HL-60 (cell line): ENCODE measurements around the gene PLEKHG1.

Experiments
- DNase-seq, 2 experiments: peaks; one replicate each; pipeline ENCODE4 v3.0.0-alpha.2; 2010 to 2020; ENCODE audit warnings: low read depth in 1 of 2, low spot score in 1 of 2
- H3K27ac ChIP-seq: fragments of 250-450 bp; sonication (Bioruptor Pico); replicated peaks from 2 replicates; pipeline ENCODE4 v1.5.1; 2020; ENCODE audit warnings: mild to moderate bottlenecking, moderate library complexity
- H3K27me3 ChIP-seq: fragments of 250-450 bp; sonication (Bioruptor Pico); 2 replicates; pipeline ENCODE4 v1.5.1; 2021; ENCODE audit warnings: mild to moderate bottlenecking, moderate library complexity; ENCODE audit not compliant: insufficient read depth, poor library complexity, severe bottlenecking
- H3K4me3 ChIP-seq: replicated peaks from 2 replicates; pipeline ENCODE4 v1.5.1; 2011; ENCODE audit warnings: mild to moderate bottlenecking, control low read depth, low read length; ENCODE audit not compliant: insufficient read depth
- GABPA ChIP-seq: IDR thresholded peaks from 2 replicates; pipeline ENCODE4 v1.6.1; 2012; ENCODE audit warnings: low read depth
- POLR2AphosphoS5 ChIP-seq: IDR thresholded peaks from 2 replicates; pipeline ENCODE4 v1.6.1; 2012; ENCODE audit warnings: low read depth
- REST ChIP-seq: IDR thresholded peaks from 2 replicates; pipeline ENCODE4 v1.6.1; 2012; ENCODE audit warnings: low read depth; ENCODE audit not compliant: insufficient replicate concordance
- SPI1 ChIP-seq: IDR thresholded peaks from 2 replicates; pipeline ENCODE4 v1.6.1; 2012; ENCODE audit warnings: low read depth, mild to moderate bottlenecking, borderline replicate concordance
- long read RNA-seq: library from polyadenylated mRNA; unstranded; transcript quantifications from one replicate; pipeline ENCODE4 v2.0.0, GENCODE V29; 2020
- TF ChIP-seq, protein P1 (sequence below): IDR thresholded peaks from one replicate; pipeline ENCODE4 v1.5.1; 2011; ENCODE audit warnings: low read length, control low read depth, inconsistent platforms; ENCODE audit not compliant: insufficient read depth

PLEKHG1 gene
- long read RNA-seq, partial matches to known transcripts, result 0 of 1 reads
- long read RNA-seq, other reads (novel, unspliced or antisense), result 1 of 1 reads

- Histone ChIP-seq H3K4me3 (no peak within 1 kb of the TSS), H3K27ac (no peak within 1 kb of the TSS), H3K27me3 (peaks cover 40% of the 10 kb centered on the region)
- peak; percentile 82 for TF ChIP-seq SPI1
- no peak for TF ChIP-seq GABPA
- peak in 1 of 2 experiments; percentile 57 for DNase-seq
These were observed at the start of gene PLEKHG1 for GRCh38 chr6:150599199-150600009. PLEKHG1 (plus strand) TSS chr6:150599885; CDS start chr6:150733682, 133,797 bp downstream.

GRCh38 chr6:150550244-150550643 is 49.4 kb upstream of the PLEKHG1 start:
- Histone ChIP-seq H3K27ac (no peak overlapping the region), H3K4me3 (no peak overlapping the region), H3K27me3 (no peaks in the 10 kb centered on the region)
- TF ChIP-seq, protein P1, sequence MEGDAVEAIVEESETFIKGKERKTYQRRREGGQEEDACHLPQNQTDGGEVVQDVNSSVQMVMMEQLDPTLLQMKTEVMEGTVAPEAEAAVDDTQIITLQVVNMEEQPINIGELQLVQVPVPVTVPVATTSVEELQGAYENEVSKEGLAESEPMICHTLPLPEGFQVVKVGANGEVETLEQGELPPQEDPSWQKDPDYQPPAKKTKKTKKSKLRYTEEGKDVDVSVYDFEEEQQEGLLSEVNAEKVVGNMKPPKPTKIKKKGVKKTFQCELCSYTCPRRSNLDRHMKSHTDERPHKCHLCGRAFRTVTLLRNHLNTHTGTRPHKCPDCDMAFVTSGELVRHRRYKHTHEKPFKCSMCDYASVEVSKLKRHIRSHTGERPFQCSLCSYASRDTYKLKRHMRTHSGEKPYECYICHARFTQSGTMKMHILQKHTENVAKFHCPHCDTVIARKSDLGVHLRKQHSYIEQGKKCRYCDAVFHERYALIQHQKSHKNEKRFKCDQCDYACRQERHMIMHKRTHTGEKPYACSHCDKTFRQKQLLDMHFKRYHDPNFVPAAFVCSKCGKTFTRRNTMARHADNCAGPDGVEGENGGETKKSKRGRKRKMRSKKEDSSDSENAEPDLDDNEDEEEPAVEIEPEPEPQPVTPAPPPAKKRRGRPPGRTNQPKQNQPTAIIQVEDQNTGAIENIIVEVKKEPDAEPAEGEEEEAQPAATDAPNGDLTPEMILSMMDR, result no peak
- TF ChIP-seq GABPA (no peak), SPI1 (no peak), POLR2AphosphoS5 (no peak), REST (no peak)
- no peak for DNase-seq

DNA sequence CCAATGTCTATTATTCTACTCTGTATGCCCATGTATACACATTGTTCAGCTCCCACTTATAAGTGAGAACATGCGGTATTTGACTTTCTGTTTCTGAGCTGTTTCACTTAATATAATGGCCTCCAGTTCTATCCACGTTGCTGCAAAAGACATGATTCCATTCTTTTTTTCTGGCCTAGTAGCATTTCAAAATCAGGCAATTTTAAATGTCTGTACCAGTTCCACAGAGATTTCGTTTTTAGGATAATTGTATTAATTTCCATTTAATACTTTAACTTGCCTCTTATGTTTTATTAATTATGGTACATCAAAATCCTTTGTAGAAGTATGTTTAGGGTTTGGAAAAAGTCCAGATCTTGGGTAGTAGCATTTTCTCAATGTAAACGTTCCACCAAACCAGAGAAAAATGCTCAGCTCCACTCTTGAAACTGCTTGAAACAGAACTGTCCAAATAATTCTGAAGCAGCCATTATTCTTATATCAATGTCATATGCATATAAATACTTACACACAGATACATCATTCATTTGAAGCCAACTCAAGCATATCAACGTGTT is 42.6 kb upstream of the PLEKHG1 start:
- peaks cover under 1% of the 10 kb centered on the region for H3K27me3 ChIP-seq
- H3K4me3 ChIP-seq, result no peak overlapping the region
- H3K27ac ChIP-seq, result no peak overlapping the region
- no peak for DNase-seq
- no peak for TF ChIP-seq GABPA
- no peak for TF ChIP-seq REST
- no peak for TF ChIP-seq SPI1
- TF ChIP-seq, protein P1, result no peak
- no peak for TF ChIP-seq POLR2AphosphoS5

DNA sequence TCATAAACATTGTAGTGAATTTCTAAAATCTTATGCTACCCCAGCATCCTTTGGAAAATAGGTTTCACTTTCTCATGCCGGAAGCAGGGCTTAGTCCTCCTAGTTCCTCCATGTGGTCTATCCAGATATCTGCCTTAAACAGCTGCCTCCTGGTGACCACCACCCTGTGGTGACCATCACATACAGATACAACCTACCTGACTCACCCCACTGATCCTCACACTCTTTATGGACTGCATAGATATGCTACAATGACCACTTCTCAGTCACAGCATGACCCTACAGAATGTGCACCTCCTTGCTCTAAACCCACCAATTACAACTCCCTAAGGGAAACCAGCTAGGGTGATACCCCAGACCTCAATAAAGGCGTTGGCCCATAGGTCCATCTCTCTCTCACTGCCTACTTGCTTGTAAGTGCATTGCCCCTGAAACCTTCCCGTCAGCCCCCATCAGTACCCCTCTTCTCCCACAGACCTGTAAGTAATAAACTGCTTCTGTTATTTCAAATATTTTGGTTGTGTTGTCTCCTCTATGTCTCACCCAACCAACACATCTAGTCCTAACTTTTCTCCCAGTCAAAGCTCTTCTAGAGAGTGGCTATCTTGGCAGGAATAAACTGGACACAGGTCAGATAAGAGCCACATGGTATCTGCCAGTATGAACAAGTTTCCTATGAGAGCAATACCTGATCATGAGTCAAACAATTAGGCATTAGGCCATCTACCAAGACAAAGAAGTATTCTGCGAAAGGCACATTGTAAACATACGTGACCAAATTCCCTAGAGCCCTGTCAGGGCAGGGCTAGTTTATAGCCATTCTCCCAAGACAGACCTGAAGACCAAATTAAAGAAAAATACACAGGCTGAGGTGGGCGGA is 39.4 kb upstream of the PLEKHG1 start:
- H3K27me3 ChIP-seq, result peaks cover 2% of the 10 kb centered on the region
- no peak for TF ChIP-seq REST
- TF ChIP-seq, protein P1, result no peak
- no peak for TF ChIP-seq SPI1
- no peak for TF ChIP-seq POLR2AphosphoS5
- no peak for TF ChIP-seq GABPA
- H3K27ac ChIP-seq, result no peak overlapping the region
- DNase-seq, result no peak
- no peak overlapping the region for H3K4me3 ChIP-seq
